ENCODE results near the gene PAX5. TPM values are rescaled to one million over a fixed set of nuclear protein-coding genes. Genes with fewer than 3 reads are reported as not detected.

Gene PAX5
- total and polyA plus RNA-seq, 2 of the 13 experiments (the other 11 are each of a cell fraction or from before 2014, with no cell fraction given), result not detected

- TF ChIP-seq ZNF142 (CRISPR knock-in tag; IDR thresholded peaks at IDR 0.05), result no peak
- TF ChIP-seq MIER3 (CRISPR knock-in tag; IDR thresholded peaks at IDR 0.05; ENCODE audit: borderline replicate concordance), result no peak
- no peak for TF ChIP-seq ZNF577 (CRISPR knock-in tag; IDR thresholded peaks at IDR 0.05; ENCODE audit: borderline replicate concordance, low read depth)
- TF ChIP-seq ZNF784 (CRISPR knock-in tag; IDR thresholded peaks at IDR 0.05; ENCODE audit: borderline replicate concordance), result no peak
- no peak for TF ChIP-seq MATR3 (CRISPR knock-in tag; IDR thresholded peaks at IDR 0.05)
- TF ChIP-seq GTF3A (CRISPR knock-in tag; conservative IDR thresholded peaks at IDR 0.05), result no peak
- no peak for TF ChIP-seq EEA1 (CRISPR knock-in tag; IDR thresholded peaks at IDR 0.05; ENCODE audit: borderline replicate concordance)
- no peak for TF ChIP-seq CC2D1A (CRISPR knock-in tag; IDR thresholded peaks at IDR 0.05)
- TF ChIP-seq ZBTB37 (CRISPR knock-in tag; IDR thresholded peaks at IDR 0.05), result no peak
- TF ChIP-seq KDM5A (IDR thresholded peaks at IDR 0.05; ENCODE audit: borderline replicate concordance, low read length), result no peak
- TF ChIP-seq HNRNPUL1 (IDR thresholded peaks at IDR 0.05; ENCODE audit: low read depth, low read length), result no peak
- TF ChIP-seq ZBTB38 (CRISPR knock-in tag; IDR thresholded peaks at IDR 0.05), result no peak
- no peak for TF ChIP-seq ZNF790 (CRISPR knock-in tag; IDR thresholded peaks at IDR 0.05; ENCODE audit: borderline replicate concordance)
- no peak for TF ChIP-seq SCMH1 (CRISPR knock-in tag; IDR thresholded peaks at IDR 0.05; ENCODE audit: borderline replicate concordance)
- TF ChIP-seq ZNF589 (CRISPR knock-in tag; conservative IDR thresholded peaks at IDR 0.05), result no peak
- no peak for TF ChIP-seq ZEB1 (IDR thresholded peaks at IDR 0.05; ENCODE audit: insufficient replicate concordance, low read depth)
- TF ChIP-seq ZNF10 (CRISPR knock-in tag; IDR thresholded peaks at IDR 0.05; ENCODE audit: borderline replicate concordance, low read depth), result no peak
- TF ChIP-seq RFXANK (CRISPR knock-in tag; IDR thresholded peaks at IDR 0.05), result no peak
- no peak for TF ChIP-seq ZNF34 (CRISPR knock-in tag; IDR thresholded peaks at IDR 0.05; ENCODE audit: borderline replicate concordance)
- TF ChIP-seq HNF4G (IDR thresholded peaks at IDR 0.05; ENCODE audit: borderline replicate concordance, low read depth, low read length), result peak; percentile 66
- TF ChIP-seq HNF4G (CRISPR knock-in tag; IDR thresholded peaks at IDR 0.05; ENCODE audit: borderline replicate concordance, low read depth), result peak; percentile 58; the same call in 1 of the 2 replicates
These were observed 64.8 kb downstream of the PAX5 start (continued) for GRCh38 chr9:36969216-36969771.

All from HepG2 (cell line).